ENCODE results near the gene TRABD2B. TPM values are rescaled to one million over a fixed set of nuclear protein-coding genes. Genes with fewer than 3 reads are reported as not detected.

The TRABD2B gene
- total RNA-seq, 1 experiment from 2014 or later: 0.05 TPM

- CTCF ChIA-PET: no interaction called here
- H3K27me3 ChIP-seq (ENCODE audit: insufficient read depth, low read length): no peaks in the 10 kb centered on the region
- no TSS peak for BruUV-seq (replicated peaks)
- intact Hi-C loops (cut with micrococcal nuclease): no loop called here
- no peak for DNase-seq (ENCODE audit: low read depth, low spot score)
- no peaks in the 10 kb centered on the region for H4K20me1 ChIP-seq (ENCODE audit: insufficient read depth)
- H3K9me3 ChIP-seq (ENCODE audit: control insufficient read depth in 1 of 2, insufficient read depth in 1 of 2, low read depth in 1 of 2, low read length in 2 of 2): no peaks in the 10 kb centered on the region
- RAD21 ChIA-PET (ENCODE audit: low non-redundant PET in 1 of 2, low total read pairs in 2 of 2, uncharacterized antibody in 2 of 2, unreplicated experiment in 2 of 2): no interaction called here
- H3K79me2 ChIP-seq (ENCODE audit: insufficient read depth, low read length): no peaks in the 10 kb centered on the region
- H3K36me3 ChIP-seq (ENCODE audit: control insufficient read depth in 1 of 2, insufficient read depth in 2 of 2, low read length in 2 of 2): no peaks in the 10 kb centered on the region
- H3K9me2 ChIP-seq (ENCODE audit: insufficient read depth): no peaks in the 10 kb centered on the region
- POLR2A ChIA-PET: no interaction called here
- no peak overlapping the region for H3K4me3 ChIP-seq (replicated peaks in 1 of 2; ENCODE audit: low read depth in 1 of 2, low read length in 2 of 2)
- TF ChIP-seq CEBPB (IDR thresholded peaks at IDR 0.05; ENCODE audit: low read depth) (no peak), FOSL1 (IDR thresholded peaks at IDR 0.05; ENCODE audit: low read depth) (no peak), ATF3 (IDR thresholded peaks at IDR 0.05) (no peak), POLR2A (IDR thresholded peaks at IDR 0.05; ENCODE audit: borderline replicate concordance, extremely low read depth, insufficient read depth, insufficient read length) (no peak), TCF7L2 (IDR thresholded peaks at IDR 0.05; ENCODE audit: borderline replicate concordance, extremely low read depth, insufficient read depth, insufficient read length) (no peak), EZH2 (IDR thresholded peaks at IDR 0.05) (no peak), ZNF274 (IDR thresholded peaks at IDR 0.05; ENCODE audit: low read depth, low read length) (no peak), POLR2AphosphoS5 (IDR thresholded peaks at IDR 0.05; ENCODE audit: low read depth, low read length) (no peak), SRF (IDR thresholded peaks at IDR 0.05; ENCODE audit: low read depth) (no peak), JUND (IDR thresholded peaks at IDR 0.05) (no peak), ZFX (IDR thresholded peaks at IDR 0.05) (no peak), REST (IDR thresholded peaks at IDR 0.05; ENCODE audit: low read depth) (no peak), EGR1 (IDR thresholded peaks at IDR 0.05; ENCODE audit: low read depth) (no peak), CBX3 (IDR thresholded peaks at IDR 0.05; ENCODE audit: low read depth) (no peak)
- no peak overlapping the region for H3K4me2 ChIP-seq (ENCODE audit: low read length)
- H3K27ac ChIP-seq (ENCODE audit: low read depth, low read length): no peak overlapping the region
- no peak overlapping the region for H3K9ac ChIP-seq (ENCODE audit: low read length)
- no peak for ATAC-seq
- no peaks in the 10 kb centered on the region for H3K4me1 ChIP-seq (ENCODE audit: control insufficient read depth in 1 of 2, insufficient read depth in 2 of 2, low read length in 2 of 2)
- H2AFZ ChIP-seq (ENCODE audit: low read depth, low read length, poor library complexity, severe bottlenecking): no peak overlapping the region
Measured at GRCh38 chr1:47963568-47964358, 33.4 kb downstream of the TRABD2B start.

Data from HCT116 (cell line).